ENCODE measurements around the gene ANK2. TPM values are rescaled to one million over a fixed set of nuclear protein-coding genes. Genes with fewer than 3 reads are reported as not detected.

Gene ANK2
- total RNA-seq, 2 experiments from 2014 or later: 0.38 to 4.0 TPM

GRCh38 chr4:113423631-113424030, 374.2 kb downstream of the ANK2 start:
- ChIA-PET CTCF (ENCODE audit: unreplicated experiment) (no interaction called here), POLR2A (interaction anchor here (0.6 kb wide), 1 partner anchor 135 kb away, joined by 3 read pairs; no protein-coding TSS in a partner anchor)
- Histone ChIP-seq H3K79me2 (ENCODE audit: insufficient read depth, low read depth, low read length) (no peaks in the 10 kb centered on the region), H3K36me3 (ENCODE audit: insufficient read depth, low read length) (no peaks in the 10 kb centered on the region), H3K27ac (ENCODE audit: low read depth, low read length, poor library complexity, severe bottlenecking) (no peak overlapping the region), H4K20me1 (ENCODE audit: insufficient read depth, low read length) (no peaks in the 10 kb centered on the region), H2AFZ (ENCODE audit: low read length) (no peak overlapping the region), H3K9me3 (ENCODE audit: low read length) (0 out of 2 replicates have a peak, but pooled peaks cover 3% of the 10 kb centered on the region), H3K4me3 (ENCODE audit: low read depth, low read length, poor library complexity, severe bottlenecking) (no peak overlapping the region), H3K4me1 (ENCODE audit: insufficient read depth, low read length, poor library complexity, severe bottlenecking) (no peaks in the 10 kb centered on the region), H3K9me2 (ENCODE audit: insufficient read depth, low read length) (no peaks in the 10 kb centered on the region), H3K4me2 (ENCODE audit: low read length) (no peak overlapping the region)
- no TSS peak for BruUV-seq (replicated peaks)
- DNase-seq (ENCODE audit: low spot score): no peak
- no peak for TF ChIP-seq EZH2phosphoT487 (IDR thresholded peaks at IDR 0.05; ENCODE audit: borderline replicate concordance, low read depth, low read length)
- TF ChIP-seq, protein P1, sequence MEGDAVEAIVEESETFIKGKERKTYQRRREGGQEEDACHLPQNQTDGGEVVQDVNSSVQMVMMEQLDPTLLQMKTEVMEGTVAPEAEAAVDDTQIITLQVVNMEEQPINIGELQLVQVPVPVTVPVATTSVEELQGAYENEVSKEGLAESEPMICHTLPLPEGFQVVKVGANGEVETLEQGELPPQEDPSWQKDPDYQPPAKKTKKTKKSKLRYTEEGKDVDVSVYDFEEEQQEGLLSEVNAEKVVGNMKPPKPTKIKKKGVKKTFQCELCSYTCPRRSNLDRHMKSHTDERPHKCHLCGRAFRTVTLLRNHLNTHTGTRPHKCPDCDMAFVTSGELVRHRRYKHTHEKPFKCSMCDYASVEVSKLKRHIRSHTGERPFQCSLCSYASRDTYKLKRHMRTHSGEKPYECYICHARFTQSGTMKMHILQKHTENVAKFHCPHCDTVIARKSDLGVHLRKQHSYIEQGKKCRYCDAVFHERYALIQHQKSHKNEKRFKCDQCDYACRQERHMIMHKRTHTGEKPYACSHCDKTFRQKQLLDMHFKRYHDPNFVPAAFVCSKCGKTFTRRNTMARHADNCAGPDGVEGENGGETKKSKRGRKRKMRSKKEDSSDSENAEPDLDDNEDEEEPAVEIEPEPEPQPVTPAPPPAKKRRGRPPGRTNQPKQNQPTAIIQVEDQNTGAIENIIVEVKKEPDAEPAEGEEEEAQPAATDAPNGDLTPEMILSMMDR (conservative IDR thresholded peaks at IDR 0.05; ENCODE audit: low read length): no peak
- intact Hi-C loops (cut with micrococcal nuclease; ENCODE audit: unreplicated experiment): no loop called here

DNA sequence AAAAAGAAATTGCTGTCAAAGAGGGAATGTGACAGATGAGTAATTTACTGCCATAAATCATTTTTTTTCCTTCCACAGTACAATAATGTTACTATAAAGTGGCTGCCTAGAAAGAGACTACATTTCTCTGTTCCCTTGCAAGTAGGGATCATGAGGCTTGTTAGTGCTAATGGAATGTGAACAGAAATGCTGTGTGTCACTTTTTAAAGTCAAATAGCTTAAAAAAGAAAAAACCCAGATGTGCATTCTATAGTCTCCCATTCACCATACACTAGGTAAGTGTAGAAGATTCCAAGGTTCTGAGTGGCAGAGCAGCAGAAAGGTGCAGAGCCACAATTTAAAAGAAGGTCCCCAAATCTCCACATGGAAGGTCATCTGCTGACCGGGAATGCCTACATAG, 383.7 kb downstream of the ANK2 start:
- H3K79me2 ChIP-seq (ENCODE audit: insufficient read depth, low read depth, low read length): no peaks in the 10 kb centered on the region
- no peak for TF ChIP-seq EZH2phosphoT487 (IDR thresholded peaks at IDR 0.05; ENCODE audit: borderline replicate concordance, low read depth, low read length)
- TF ChIP-seq, protein P1 (conservative IDR thresholded peaks at IDR 0.05; ENCODE audit: low read length): no peak
- H3K9me2 ChIP-seq (ENCODE audit: insufficient read depth, low read length): no peaks in the 10 kb centered on the region
- POLR2A ChIA-PET: interaction anchor here (0.6 to 2.9 kb wide), 2 partner anchors 10 kb away, joined by 3 to 10 read pairs; no protein-coding TSS in a partner anchor
- DNase-seq (ENCODE audit: low spot score): no peak
- CTCF ChIA-PET (ENCODE audit: unreplicated experiment): no interaction called here
- no peak overlapping the region for H2AFZ ChIP-seq (ENCODE audit: low read length)
- no TSS peak for BruUV-seq (replicated peaks)
- peaks cover 9% of the 10 kb centered on the region for H3K4me1 ChIP-seq (ENCODE audit: insufficient read depth, low read length, poor library complexity, severe bottlenecking)
- H3K27ac ChIP-seq (ENCODE audit: low read depth, low read length, poor library complexity, severe bottlenecking): no peak overlapping the region
- no peak overlapping the region for H3K4me2 ChIP-seq (ENCODE audit: low read length)
- no peaks in the 10 kb centered on the region for H4K20me1 ChIP-seq (ENCODE audit: insufficient read depth, low read length)
- no peaks in the 10 kb centered on the region for H3K36me3 ChIP-seq (ENCODE audit: insufficient read depth, low read length)
- H3K4me3 ChIP-seq (ENCODE audit: low read depth, low read length, poor library complexity, severe bottlenecking): no peak overlapping the region
- no peaks in the 10 kb centered on the region for H3K9me3 ChIP-seq (ENCODE audit: low read length)
- intact Hi-C loops (cut with micrococcal nuclease; ENCODE audit: unreplicated experiment): no loop called here

Small RNAs within 50 kb of the gene (microRNA-seq; reads per million reads assigned to microRNA genes)
- not detected for gene MIR1243 (ENCODE audit: borderline replicate concordance)
- gene MIR8082 (ENCODE audit: borderline replicate concordance): not detected

Small RNAs within 50 kb of the gene (small RNA-seq; reads per million reads assigned to genes)
- gene MIR8082 (not detected), gene RN7SL184P (not detected), gene RNU1-138P (0.36 reads per million)
